ENCODE data around the gene NT5C1A. TPM values are rescaled to one million over a fixed set of nuclear protein-coding genes. Genes with fewer than 3 reads are reported as not detected.

NT5C1A gene
- total RNA-seq, 1 experiment from 2014 or later, result not detected

- H3K4me3 Mint-ChIP-seq, result no peak overlapping the region
- no peaks in the 10 kb centered on the region for H3K9me3 Mint-ChIP-seq
- DNase-seq, result no peak
- Histone ChIP-seq H2BK120ac (ENCODE audit: low read depth, low read length, poor library complexity, severe bottlenecking) (no peak overlapping the region), H4K20me1 (ENCODE audit: control insufficient read depth, insufficient read depth, insufficient read length) (no peaks in the 10 kb centered on the region), H3K79me1 (ENCODE audit: insufficient read depth, low read depth, low read length, poor library complexity, severe bottlenecking) (no peaks in the 10 kb centered on the region), H3K56ac (ENCODE audit: insufficient read length, low read depth, low read length) (no peak overlapping the region), H3T11ph (ENCODE audit: low read length) (no peak overlapping the region), H3K4me2 (ENCODE audit: insufficient read depth, insufficient read length, low read length) (no peak overlapping the region), H3K18ac (ENCODE audit: insufficient read length, low read depth, low read length) (no peak overlapping the region), H2BK5ac (ENCODE audit: insufficient read length, low read length) (no peak overlapping the region), H3K4me1 (ENCODE audit: insufficient read depth, low read length) (no peaks in the 10 kb centered on the region), H2BK15ac (ENCODE audit: low read depth, low read length) (no peak overlapping the region), H4K8ac (replicated peaks; ENCODE audit: insufficient read length, low read depth, low read length) (no peak overlapping the region), H2BK12ac (ENCODE audit: insufficient read length, low read depth, low read length) (no peak overlapping the region), H3K27ac (ENCODE audit: insufficient read length, low read depth, low read length) (no peak overlapping the region), H3K79me2 (ENCODE audit: insufficient read depth, low read length) (no peaks in the 10 kb centered on the region), H3K27me3 (ENCODE audit: insufficient read depth, low read length) (no peaks in the 10 kb centered on the region), H3K23me2 (ENCODE audit: insufficient read length, low read depth, low read length, poor library complexity, severe bottlenecking) (no peaks in the 10 kb centered on the region), H2AK5ac (ENCODE audit: insufficient read length, low read length) (no peak overlapping the region), H4K91ac (ENCODE audit: insufficient read length, low read depth, low read length) (no peak overlapping the region), H3K9ac (ENCODE audit: extremely low read depth, insufficient read length, low read length) (no peak overlapping the region), H3K23ac (ENCODE audit: insufficient read length, low read depth, low read length) (no peak overlapping the region), H3K4ac (ENCODE audit: low read depth, low read length) (no peak overlapping the region), H2AFZ (ENCODE audit: low read length) (no peak overlapping the region), H2BK20ac (ENCODE audit: low read depth, low read length, poor library complexity, severe bottlenecking) (no peak overlapping the region), H3K9me3 (ENCODE audit: control insufficient read depth, low read depth, low read length) (no peaks in the 10 kb centered on the region), H3K14ac (ENCODE audit: insufficient read depth, low read length) (no peak overlapping the region), H4K5ac (ENCODE audit: insufficient read length, low read depth, low read length) (no peak overlapping the region)
- H3K27ac Mint-ChIP-seq, result no peak overlapping the region
- WGBS (ENCODE audit: extremely low coverage, insufficient read length, low lambda C conversion rate), result no CpG with 5 or more reads among the region's 11 CpGs
- no peaks in the 10 kb centered on the region for H3K4me1 Mint-ChIP-seq
- no peaks in the 10 kb centered on the region for H3K36me3 Mint-ChIP-seq (ENCODE audit: insufficient read depth in 1 of 3, low read depth in 3 of 3)
- TF ChIP-seq CTCF (conservative IDR thresholded peaks at IDR 0.05), result no peak
- H3K27me3 Mint-ChIP-seq (ENCODE audit: low read depth), result peaks cover 90% of the 10 kb centered on the region
Measured at GRCh38 chr1:39625462-39626273, 46.2 kb downstream of the NT5C1A start.
